MCF 10A (cell line): ENCODE data around the gene NKTR. TPM values are rescaled to one million over a fixed set of nuclear protein-coding genes. Genes with fewer than 3 reads are reported as not detected.
A peak's percentile ranks its signal among the peaks of the same experiment; 100 is the strongest.

Experiments used
- BruUV-seq: library from RNA; stranded (reverse); fragments of 400-500 nt; replicated peaks from 2 replicates; lab custom pipeline; 2021; lab: Mats Ljungman, UMichigan
- CTCF ChIA-PET: fragments of 300-600 bp; sonication (Branson Sonifier 250); formaldehyde crosslinking; extraction: SDS; loops from one replicate; lab custom pipeline; 2021; ENCODE audit warnings: antibody characterized with exemption, inconsistent platforms; lab: Yijun Ruan, JAX
- POLR2A ChIA-PET: fragments of 300-600, 350-650 bp; sonication (Branson Sonifier 250); formaldehyde crosslinking; extraction: SDS; loops from one replicate; lab custom pipeline; 2020; ENCODE audit warnings: antibody characterized with exemption, inconsistent platforms; lab: Yijun Ruan, JAX
- DNase-seq: peaks from one replicate; pipeline ENCODE4 v3.0.0-alpha.2; 2018; ENCODE audit not compliant: unreplicated experiment
- H3K27ac Mint-ChIP-seq: one replicate; pipeline ENCODE4 v1.8.0; 2022; ENCODE audit warnings: mild to moderate bottlenecking, low read depth, mixed read lengths; ENCODE audit not compliant: unreplicated experiment
- H3K27me3 Mint-ChIP-seq: one replicate; pipeline ENCODE4 v1.8.0; 2022; ENCODE audit warnings: mixed read lengths; ENCODE audit not compliant: insufficient read depth, unreplicated experiment
- H3K36me3 Mint-ChIP-seq: one replicate; pipeline ENCODE4 v1.8.0; 2022; ENCODE audit warnings: mild to moderate bottlenecking, moderate library complexity, mixed read lengths; ENCODE audit not compliant: insufficient read depth, unreplicated experiment
- H3K4me1 Mint-ChIP-seq: one replicate; pipeline ENCODE4 v1.8.0; 2022; ENCODE audit warnings: mixed read lengths; ENCODE audit not compliant: insufficient read depth, unreplicated experiment
- H3K4me3 Mint-ChIP-seq: one replicate; pipeline ENCODE4 v1.8.0; 2022; ENCODE audit warnings: mild to moderate bottlenecking, moderate library complexity, mixed read lengths; ENCODE audit not compliant: unreplicated experiment
- H3K9me3 Mint-ChIP-seq: one replicate; pipeline ENCODE4 v1.8.0; 2022; ENCODE audit warnings: mixed read lengths; ENCODE audit not compliant: unreplicated experiment
- CTCF ChIP-seq: fragments of 200-600 bp; IDR thresholded peaks from one replicate; pipeline ENCODE4 v1.8.0; 2022; ENCODE audit warnings: antibody characterized with exemption, mild to moderate bottlenecking; ENCODE audit not compliant: unreplicated experiment
- intact Hi-C: fragments of 100-400 bp; cut with micrococcal nuclease; formaldehyde crosslinking; loops from 2 replicates; pipeline ENCODE4 v1.14.1; 2022
- total RNA-seq: library from RNA; stranded (reverse); gene quantifications from 2 replicates; pipeline ENCODE4 v1.2.3, GENCODE V29; 2022

Gene NKTR
- total RNA-seq, 1 experiment from 2014 or later = 63.5 TPM

GRCh38 chr3:42655331-42655888 is 54.9 kb downstream of the NKTR start:
- Mint-ChIP-seq H3K4me3 (peak overlapping the region; percentile 90), H3K36me3 (peaks cover 28% of the 10 kb centered on the region)
- CTCF ChIA-PET = interaction anchor here (1.5 kb wide), 1 partner anchor 31 kb away, joined by 5 read pairs; no protein-coding TSS in a partner anchor

GRCh38 chr3:42655980-42656679 is 55.6 kb downstream of the NKTR start:
- H3K9me3 Mint-ChIP-seq = no peaks in the 10 kb centered on the region
- H3K36me3 Mint-ChIP-seq = peaks cover 28% of the 10 kb centered on the region
- peaks cover 44% of the 10 kb centered on the region for H3K4me1 Mint-ChIP-seq
- H3K4me3 Mint-ChIP-seq = peak overlapping the region; percentile 90
- DNase-seq = peak; percentile 71
- intact Hi-C loops = no loop called here
- ChIA-PET POLR2A (no interaction called here), CTCF (interaction anchor here (1.5 kb wide), 1 partner anchor 32 kb away, joined by 5 read pairs; no protein-coding TSS in a partner anchor)
- no peak overlapping the region for H3K27ac Mint-ChIP-seq
- BruUV-seq = no TSS peak
- H3K27me3 Mint-ChIP-seq = no peaks in the 10 kb centered on the region
- no peak for TF ChIP-seq CTCF

More at GRCh38 chr3:42655331-42655888, 54.9 kb downstream of the NKTR start:
- H3K9me3 Mint-ChIP-seq = no peaks in the 10 kb centered on the region
- DNase-seq = no peak
- peaks cover 48% of the 10 kb centered on the region for H3K4me1 Mint-ChIP-seq
- H3K27ac Mint-ChIP-seq = no peak overlapping the region
- no peaks in the 10 kb centered on the region for H3K27me3 Mint-ChIP-seq
- intact Hi-C loops = no loop called here
- BruUV-seq = no TSS peak
- POLR2A ChIA-PET = interaction anchor here (1.0 to 1.6 kb wide), 2 partner anchors 28 to 29 kb away, joined by 3 read pairs; no protein-coding TSS in a partner anchor
- no peak for TF ChIP-seq CTCF

GRCh38 chr3:42656680-42657610 is 56.5 kb downstream of the NKTR start:
- intact Hi-C loops = no loop called here
- Mint-ChIP-seq H3K36me3 (peaks cover 30% of the 10 kb centered on the region), H3K27me3 (no peaks in the 10 kb centered on the region), H3K27ac (no peak overlapping the region), H3K4me3 (peak overlapping the region; percentile 90), H3K4me1 (peaks cover 36% of the 10 kb centered on the region), H3K9me3 (no peaks in the 10 kb centered on the region)
- BruUV-seq = no TSS peak
- DNase-seq = no peak
- ChIA-PET POLR2A (no interaction called here), CTCF (interaction anchor here (0.7 kb wide), 1 partner anchor 88 kb away, joined by 3 read pairs; no protein-coding TSS in a partner anchor)
- TF ChIP-seq CTCF = no peak

- intact Hi-C loops = no loop called here
- Mint-ChIP-seq H3K27me3 (no peaks in the 10 kb centered on the region), H3K4me3 (no peak overlapping the region), H3K4me1 (peaks cover 28% of the 10 kb centered on the region), H3K27ac (no peak overlapping the region), H3K36me3 (peaks cover 30% of the 10 kb centered on the region), H3K9me3 (no peaks in the 10 kb centered on the region)
- BruUV-seq = no TSS peak
- POLR2A ChIA-PET = no interaction called here
- no peak for TF ChIP-seq CTCF
- CTCF ChIA-PET = no interaction called here
- DNase-seq = no peak
Measured at GRCh38 chr3:42657675-42658074, 57.2 kb downstream of the NKTR start.
